NCI-H345 treated with DMSO at 0.1 percent for 48 hours (cell line): ENCODE data around the gene MGLL.
"Not testable (repeated sequence)": the region's sequence is repeated elsewhere in the genome, so short reads cannot be mapped to it uniquely, and the experiment has no call there.

Experiments used
- DNase-seq: peaks from one replicate; lab custom pipeline; 2025; ENCODE audit not compliant: unreplicated experiment; lab: John Stamatoyannopoulos, UW

The MGLL gene

DNA sequence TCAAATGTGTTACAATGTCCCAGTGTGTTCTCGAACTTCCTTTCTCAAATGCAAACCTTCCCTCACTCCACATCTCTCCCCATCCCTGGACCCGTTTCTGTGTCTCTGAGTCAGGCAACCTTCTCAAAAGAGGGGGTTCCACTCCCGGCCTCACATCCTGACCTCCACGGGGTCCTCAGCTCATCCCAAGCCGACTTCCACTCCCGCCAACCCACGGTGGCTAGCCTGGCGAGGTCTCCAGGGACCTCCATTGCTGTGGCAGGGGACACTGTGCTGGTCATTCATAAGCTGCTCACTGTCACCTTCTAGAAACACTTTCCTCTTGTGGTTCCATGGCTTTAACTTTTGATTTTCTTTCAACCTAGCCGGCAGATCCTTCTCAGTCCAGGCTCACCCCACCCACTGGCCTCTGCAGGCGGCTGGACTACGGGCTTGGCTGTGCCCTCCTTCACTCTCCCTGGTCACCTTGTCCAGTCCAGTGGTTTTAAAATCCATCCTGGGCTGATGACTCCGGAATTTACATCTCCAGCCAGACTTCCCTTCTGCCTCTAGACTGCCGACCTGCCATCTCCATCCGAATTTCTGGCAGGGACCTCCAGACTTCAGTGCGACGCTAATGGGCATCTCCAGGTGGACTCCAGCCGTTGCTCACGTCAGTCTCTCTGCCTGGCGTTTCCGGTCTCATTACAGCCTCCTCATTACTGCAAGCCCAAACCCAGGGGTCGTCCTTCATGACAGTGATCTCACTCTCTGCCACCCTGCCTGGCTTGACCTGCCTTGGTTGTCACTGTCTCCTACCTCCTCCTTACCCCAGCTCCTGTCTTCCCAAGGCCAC is 129.6 kb downstream of the MGLL start:
- DNase-seq = no peak

GRCh38 chr3:127691974-127692373 is 130.3 kb downstream of the MGLL start:
- DNase-seq = no peak

GRCh38 chr3:127691489-127691888 is 130.8 kb downstream of the MGLL start:
- no peak for DNase-seq

GRCh38 chr3:127690823-127691452 is 131.4 kb downstream of the MGLL start:
- no peak for DNase-seq

DNA sequence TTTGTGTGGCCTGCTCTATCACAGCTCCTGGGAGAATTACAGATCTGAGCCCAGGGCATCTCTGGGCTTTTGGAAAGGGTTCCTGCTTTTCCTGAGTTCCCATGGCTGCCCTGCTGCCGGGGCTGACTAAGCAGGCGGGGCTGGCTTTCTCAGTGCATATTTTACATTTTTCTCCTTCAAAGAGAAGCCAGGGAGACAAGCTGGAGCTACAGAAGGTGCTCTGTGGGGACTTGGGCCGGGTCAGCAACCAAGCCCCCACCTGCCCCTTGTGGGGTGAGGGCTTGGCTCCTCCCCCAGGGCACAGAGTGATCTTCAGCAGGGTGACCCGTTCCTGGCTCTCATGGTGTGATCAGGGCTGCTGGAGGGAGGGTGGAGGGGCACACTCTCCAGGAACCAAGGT is 132.2 kb downstream of the MGLL start:
- no peak for DNase-seq

DNA sequence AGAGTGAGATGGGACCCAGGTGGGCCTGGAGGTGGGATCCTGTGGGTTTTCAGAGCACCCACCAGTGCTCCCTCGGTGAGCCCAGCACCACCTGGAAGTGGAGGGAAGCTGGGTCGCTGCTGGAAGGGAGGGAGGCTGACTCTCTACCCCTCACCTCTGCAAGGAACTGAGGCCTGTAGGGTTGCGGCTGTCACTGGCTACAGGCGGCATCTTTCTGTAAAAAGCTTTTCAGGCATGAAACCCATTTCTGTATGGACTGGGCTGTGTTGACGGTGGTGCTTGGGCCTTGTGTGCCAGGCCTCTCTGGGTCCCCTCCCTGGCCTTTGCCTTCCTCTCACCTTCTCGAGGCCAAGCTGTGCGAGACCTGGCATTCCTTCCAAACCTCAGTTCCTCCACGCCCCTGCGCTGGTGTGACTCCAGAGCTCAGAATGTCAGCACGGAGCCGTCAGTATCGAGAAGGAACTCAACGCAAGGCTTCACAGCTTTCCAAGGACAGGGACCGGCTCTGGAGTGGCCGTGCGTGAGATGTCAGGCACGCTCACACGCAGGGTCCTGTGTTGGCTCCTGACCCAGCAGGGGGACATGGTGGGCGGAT is 133.0 kb downstream of the MGLL start:
- no peak for DNase-seq

GRCh38 chr3:127688416-127689265 is 133.7 kb downstream of the MGLL start:
- no peak for DNase-seq

- DNase-seq = no peak
Measured at GRCh38 chr3:127688022-127688415, 134.3 kb downstream of the MGLL start.

GRCh38 chr3:127687228-127687737 is 135.0 kb downstream of the MGLL start:
- DNase-seq = no peak

GRCh38 chr3:127686512-127686894 is 135.8 kb downstream of the MGLL start:
- no peak for DNase-seq

GRCh38 chr3:127685708-127686511 is 136.4 kb downstream of the MGLL start:
- no peak for DNase-seq

- DNase-seq = no peak
Measured at GRCh38 chr3:127684871-127685707, 137.2 kb downstream of the MGLL start.

DNA sequence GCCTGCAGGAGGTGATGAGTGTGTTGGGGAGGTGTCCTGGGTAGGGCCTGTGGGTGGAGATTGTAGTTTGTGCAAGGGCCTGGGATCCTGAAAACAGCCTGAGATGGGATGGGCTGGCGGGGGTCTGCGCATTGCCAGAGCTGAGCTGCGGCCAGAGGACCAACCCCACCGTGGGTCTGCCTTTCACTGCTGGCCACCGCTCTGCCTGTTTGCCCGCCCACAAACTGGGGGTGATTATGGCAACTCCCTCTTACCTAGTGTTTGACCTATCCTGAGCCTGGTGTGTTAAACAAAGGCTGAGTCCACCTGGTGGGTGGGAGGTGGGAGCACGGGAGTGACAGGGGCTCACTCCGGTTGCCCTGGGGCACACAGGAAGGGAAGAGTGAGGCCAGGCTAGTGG is 139.8 kb downstream of the MGLL start:
- DNase-seq = no peak

DNA sequence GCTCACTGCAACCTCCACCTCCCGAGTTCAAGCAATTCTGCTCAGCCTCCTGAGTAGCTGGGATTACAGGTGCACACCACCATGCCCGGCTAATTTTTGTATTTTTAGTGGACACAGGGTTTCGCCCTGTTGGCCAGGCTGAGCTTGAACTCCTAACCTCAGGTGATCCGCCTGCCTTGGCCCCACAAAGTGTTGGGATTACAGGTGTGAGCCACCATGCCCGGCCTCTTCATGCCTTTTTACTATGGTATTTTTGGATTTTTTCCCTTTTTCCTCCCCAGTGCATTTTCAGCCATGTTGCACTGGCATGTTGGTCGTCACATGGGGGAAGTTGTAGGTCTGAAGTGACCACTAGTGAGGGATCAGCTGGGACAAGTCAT is 140.2 kb downstream of the MGLL start:
- DNase-seq = not testable (repeated sequence)

DNA sequence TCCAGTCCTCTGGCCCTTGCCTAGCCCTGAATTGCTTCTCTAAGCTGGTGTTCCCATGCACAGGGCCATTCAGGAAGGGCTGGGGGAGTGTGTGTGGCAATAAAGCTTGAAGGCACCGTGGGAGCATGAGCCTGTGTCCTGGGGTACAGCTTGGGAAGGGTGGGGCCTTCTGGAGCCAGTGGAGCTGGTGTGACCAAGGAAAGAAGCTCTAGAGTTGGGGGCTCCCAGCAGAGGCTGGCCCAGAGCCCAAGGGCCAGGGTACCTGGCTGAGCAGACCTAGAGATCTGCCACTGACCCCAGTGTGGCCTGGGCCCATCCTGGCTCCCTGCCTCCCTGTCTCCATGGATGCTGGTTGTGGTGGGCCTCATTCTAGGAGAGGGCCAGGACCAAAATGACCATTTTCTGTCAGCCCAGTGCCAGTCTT is 141.5 kb downstream of the MGLL start:
- no peak for DNase-seq

- no peak for DNase-seq
Measured at GRCh38 chr3:127680146-127680661, 142.1 kb downstream of the MGLL start.

DNA sequence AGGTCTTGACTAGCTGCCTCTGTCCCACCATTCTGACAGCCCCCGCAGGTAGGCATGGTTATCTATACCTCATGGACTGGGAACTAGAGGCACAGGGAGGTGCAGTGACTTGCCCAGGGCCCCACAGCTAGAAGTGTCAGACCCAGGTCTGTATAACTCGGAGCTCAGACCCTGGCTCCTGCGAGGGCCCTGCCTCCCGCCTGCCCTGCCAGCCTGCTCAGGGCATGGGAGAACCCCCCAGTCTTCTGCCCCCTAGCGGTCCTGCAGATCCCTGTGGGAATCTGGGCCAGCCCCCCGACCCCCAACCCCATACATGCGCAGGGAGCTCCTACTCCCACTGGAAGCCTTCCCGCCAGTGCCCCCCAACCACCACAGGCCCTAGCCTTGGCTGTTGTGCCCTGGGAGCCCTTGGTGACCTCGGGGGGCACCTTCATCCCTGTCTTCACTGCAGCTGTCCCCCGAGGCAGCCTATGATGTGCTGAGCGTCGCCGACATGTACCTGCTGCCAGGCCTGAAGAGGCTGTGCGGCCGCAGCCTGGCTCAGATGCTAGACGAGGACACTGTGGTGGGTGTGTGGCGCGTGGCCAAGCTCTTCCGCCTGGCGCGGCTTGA is 142.7 kb downstream of the MGLL start:
- no peak for DNase-seq

GRCh38 chr3:127678611-127679533 is 143.4 kb downstream of the MGLL start:
- DNase-seq = no peak
